HG03442 (cell line): ENCODE measurements around the gene THRA.

ENCODE experiments used
- ATAC-seq: cut with Tn5 transposase; IDR thresholded peaks from one replicate; pipeline ENCODE4 v1.9.1; 2021; ENCODE audit warnings: mild to moderate bottlenecking, moderate library complexity; ENCODE audit not compliant: unreplicated experiment

The THRA gene

GRCh38 chr17:40075201-40075941 is 12.6 kb downstream of the THRA start:
- no peak for ATAC-seq

GRCh38 chr17:40075942-40076498 is 13.3 kb downstream of the THRA start:
- no peak for ATAC-seq

GRCh38 chr17:40076591-40076990 is 13.8 kb downstream of the THRA start:
- ATAC-seq, result no peak

- ATAC-seq, result no peak
Measured at GRCh38 chr17:40079545-40079944, 16.8 kb downstream of the THRA start.

GRCh38 chr17:40084477-40084876 is 21.7 kb downstream of the THRA start:
- no peak for ATAC-seq

GRCh38 chr17:40086150-40087044 is 23.6 kb downstream of the THRA start:
- no peak for ATAC-seq

GRCh38 chr17:40087049-40087794 is 24.5 kb downstream of the THRA start:
- ATAC-seq, result no peak

GRCh38 chr17:40087903-40088718 is 25.3 kb downstream of the THRA start:
- ATAC-seq, result no peak

GRCh38 chr17:40089077-40089895 is 26.5 kb downstream of the THRA start:
- no peak for ATAC-seq

GRCh38 chr17:40090237-40091119 is 27.7 kb downstream of the THRA start:
- no peak for ATAC-seq

- no peak for ATAC-seq
Measured at GRCh38 chr17:40091691-40092397, 29.1 kb downstream of the THRA start.

- ATAC-seq, result no peak
Measured at GRCh38 chr17:40092581-40092980, 29.8 kb downstream of the THRA start.

- no peak for ATAC-seq
Measured at GRCh38 chr17:40093005-40093579, 30.3 kb downstream of the THRA start.

GRCh38 chr17:40093580-40094201 is 30.9 kb downstream of the THRA start:
- ATAC-seq, result no peak

GRCh38 chr17:40094874-40095273 is 32.1 kb downstream of the THRA start:
- ATAC-seq, result no peak

- no peak for ATAC-seq
Measured at GRCh38 chr17:40095351-40095943, 32.7 kb downstream of the THRA start.
